Muscle layer of colon (tissue), 2 donors: ENCODE results near the gene CENPB.

Source experiments
- H3K27ac ChIP-seq: one replicate; pipeline ENCODE4 v1.7.0; 2013; ENCODE audit warnings: low read depth, mild to moderate bottlenecking, low read length, moderate library complexity
- H3K27me3 ChIP-seq, 2 donors: one replicate each; pipeline ENCODE4 v1.7.0; 2013; ENCODE audit warnings: low read length in 2 of 2, mild to moderate bottlenecking in 2 of 2; ENCODE audit not compliant: insufficient read depth in 2 of 2, control insufficient read depth in 1 of 2
- H3K36me3 ChIP-seq: one replicate; pipeline ENCODE4 v1.7.0; 2013; ENCODE audit warnings: mild to moderate bottlenecking, low read length; ENCODE audit not compliant: insufficient read depth
- H3K4me1 ChIP-seq: one replicate; pipeline ENCODE4 v1.7.0; 2013; ENCODE audit warnings: mild to moderate bottlenecking, low read length; ENCODE audit not compliant: insufficient read depth
- H3K4me3 ChIP-seq, 2 donors: one replicate each; pipeline ENCODE4 v1.7.0; 2013; ENCODE audit warnings: low read length in 2 of 2, low read depth in 1 of 2, mild to moderate bottlenecking in 1 of 2, moderate library complexity in 1 of 2
- H3K9ac ChIP-seq: one replicate; pipeline ENCODE4 v1.7.0; 2013; ENCODE audit warnings: low read length
- H3K9me3 ChIP-seq: one replicate; pipeline ENCODE4 v1.7.0; 2013; ENCODE audit warnings: mild to moderate bottlenecking, low read length
- donor health status: abdominal sarcoma.
- donor health status: Adenocarcinoma of cecum.

CENPB gene

DNA sequence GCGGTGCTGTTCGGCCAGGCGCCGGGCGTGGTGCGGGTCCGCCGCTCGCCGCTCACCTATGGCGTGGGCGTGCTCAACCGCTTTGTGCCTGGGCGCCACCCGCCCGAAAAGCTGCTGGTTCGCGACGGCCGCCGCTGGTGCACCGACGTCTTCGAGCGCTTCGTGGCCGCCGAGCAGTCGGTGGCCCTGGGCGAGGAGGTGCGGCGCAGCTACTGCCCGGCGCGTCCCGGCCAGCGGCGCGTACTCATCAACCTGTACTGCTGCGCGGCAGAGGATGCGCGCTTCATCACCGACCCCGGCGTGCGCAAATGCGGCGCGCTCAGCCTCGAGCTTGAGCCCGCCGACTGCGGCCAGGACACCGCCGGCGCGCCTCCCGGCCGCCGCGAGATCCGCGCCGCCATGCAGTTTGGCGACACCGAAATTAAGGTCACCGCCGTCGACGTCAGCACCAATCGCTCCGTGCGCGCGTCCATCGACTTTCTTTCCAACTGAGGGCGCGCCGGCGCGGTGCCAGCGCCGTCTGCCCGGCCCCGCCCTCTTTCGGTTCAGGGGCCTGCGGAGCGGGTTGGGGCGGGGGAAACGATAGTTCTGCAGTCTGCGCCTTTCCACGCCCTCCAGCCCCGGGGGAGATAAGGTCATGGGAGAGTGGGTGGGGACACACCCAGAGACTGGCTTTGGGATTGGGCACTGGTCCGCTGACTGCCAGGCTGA is 34.7 kb downstream of the CENPB start:
- no peaks in the 10 kb centered on the region for H3K9me3 ChIP-seq
- H3K4me3 ChIP-seq, result peak overlapping the region; percentile 11 to 43
- H3K36me3 ChIP-seq, result peaks cover 19% of the 10 kb centered on the region
- H3K4me1 ChIP-seq, result peaks cover 10% of the 10 kb centered on the region
- H3K9ac ChIP-seq, result no peak overlapping the region
- H3K27me3 ChIP-seq, result peaks cover 0 to 6% of the 10 kb centered on the region in 2 donors
- H3K27ac ChIP-seq, result no peak overlapping the region

DNA sequence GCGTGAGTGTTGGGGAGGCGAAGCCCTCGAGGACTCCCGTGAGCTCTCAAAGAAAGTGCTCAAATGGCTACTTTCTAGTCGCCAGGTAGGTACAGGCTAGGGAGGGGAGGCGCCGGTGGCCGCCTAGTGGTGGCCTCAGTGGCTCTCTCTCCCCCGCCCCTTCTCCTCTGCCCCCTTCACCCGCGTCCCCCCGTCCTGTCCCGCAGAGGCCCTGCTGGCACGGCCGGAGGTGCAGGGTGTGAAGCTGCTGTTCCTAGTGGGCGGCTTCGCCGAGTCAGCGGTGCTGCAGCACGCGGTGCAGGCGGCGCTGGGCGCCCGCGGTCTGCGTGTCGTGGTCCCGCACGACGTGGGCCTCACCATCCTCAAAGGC is 35.2 kb downstream of the CENPB start:
- Histone ChIP-seq H3K9me3 (no peaks in the 10 kb centered on the region), H3K4me1 (peaks cover 10% of the 10 kb centered on the region), H3K27me3 (peaks cover 0 to 6% of the 10 kb centered on the region in 2 donors), H3K9ac (no peak overlapping the region), H3K4me3 (no peak overlapping the region), H3K27ac (no peak overlapping the region), H3K36me3 (peaks cover 16% of the 10 kb centered on the region)

- Histone ChIP-seq H3K27ac (no peak overlapping the region), H3K4me3 (no peak overlapping the region), H3K27me3 (peaks cover 0 to 6% of the 10 kb centered on the region in 2 donors), H3K9ac (no peak overlapping the region), H3K4me1 (peaks cover 10% of the 10 kb centered on the region), H3K9me3 (no peaks in the 10 kb centered on the region), H3K36me3 (peaks cover 6% of the 10 kb centered on the region)
Measured at GRCh38 chr20:3749689-3750531, 36.6 kb downstream of the CENPB start.

DNA sequence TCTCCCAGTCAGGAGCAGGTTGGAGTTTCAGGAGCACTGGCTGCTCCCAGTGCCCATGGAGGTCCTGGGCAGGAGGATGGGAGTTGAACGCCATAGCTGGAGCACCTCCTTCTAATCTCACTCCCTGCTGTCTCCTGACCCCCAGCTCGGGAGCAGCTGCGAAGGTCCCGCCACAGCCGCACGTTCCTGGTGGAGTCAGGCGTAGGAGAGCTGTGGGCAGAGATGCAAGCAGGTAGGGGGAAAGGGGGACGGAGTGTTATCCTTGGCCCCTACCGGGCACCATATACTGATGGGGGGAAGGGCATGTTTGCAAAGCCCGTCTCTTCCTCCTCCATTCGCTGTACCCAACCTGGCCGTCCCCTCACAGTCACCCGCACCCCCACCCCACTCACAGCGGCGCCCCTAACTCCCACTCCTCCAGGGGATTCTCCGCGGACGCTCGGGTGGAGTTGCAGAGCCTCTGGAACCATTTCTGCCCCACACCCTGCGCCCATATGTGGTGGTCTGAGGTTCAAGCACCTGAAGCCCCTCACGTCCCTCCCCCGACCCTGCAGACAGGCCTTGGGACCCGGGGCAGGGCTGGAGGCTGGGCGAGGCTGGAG is 37.4 kb downstream of the CENPB start:
- H3K36me3 ChIP-seq, result no peaks in the 10 kb centered on the region
- H3K27me3 ChIP-seq, result peaks cover 0 to 6% of the 10 kb centered on the region in 2 donors
- H3K4me1 ChIP-seq, result peaks cover 10% of the 10 kb centered on the region
- no peak overlapping the region for H3K4me3 ChIP-seq
- no peak overlapping the region for H3K9ac ChIP-seq
- no peak overlapping the region for H3K27ac ChIP-seq
- H3K9me3 ChIP-seq, result no peaks in the 10 kb centered on the region

DNA sequence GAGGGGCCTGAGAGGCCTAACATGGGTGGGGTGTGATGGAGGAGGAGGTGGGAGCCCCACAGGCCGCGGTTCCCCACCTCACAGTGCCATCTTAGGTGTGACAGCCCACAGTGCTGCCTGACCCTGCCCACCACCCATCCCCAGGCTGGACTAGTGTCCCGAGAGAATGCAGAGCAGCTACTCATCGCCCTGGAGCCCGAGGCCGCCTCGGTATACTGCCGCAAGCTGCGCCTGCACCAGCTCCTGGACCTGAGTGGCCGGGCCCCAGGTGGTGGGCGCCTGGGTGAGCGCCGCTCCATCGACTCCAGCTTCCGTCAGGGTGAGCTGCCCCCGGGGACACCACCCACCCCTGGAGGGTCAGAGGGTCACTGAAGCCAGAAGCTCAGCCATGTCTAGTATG is 38.5 kb downstream of the CENPB start:
- Histone ChIP-seq H3K4me3 (no peak overlapping the region), H3K9me3 (no peaks in the 10 kb centered on the region), H3K4me1 (peaks cover 7% of the 10 kb centered on the region), H3K27ac (no peak overlapping the region), H3K36me3 (no peaks in the 10 kb centered on the region), H3K27me3 (peaks cover 0 to 6% of the 10 kb centered on the region in 2 donors), H3K9ac (no peak overlapping the region)

GRCh38 chr20:3747471-3747870 is 39.1 kb downstream of the CENPB start:
- Histone ChIP-seq H3K4me3 (no peak overlapping the region), H3K4me1 (peaks cover 1% of the 10 kb centered on the region), H3K9ac (no peak overlapping the region), H3K27ac (no peak overlapping the region), H3K9me3 (no peaks in the 10 kb centered on the region), H3K27me3 (peaks cover 0 to 6% of the 10 kb centered on the region in 2 donors), H3K36me3 (no peaks in the 10 kb centered on the region)

DNA sequence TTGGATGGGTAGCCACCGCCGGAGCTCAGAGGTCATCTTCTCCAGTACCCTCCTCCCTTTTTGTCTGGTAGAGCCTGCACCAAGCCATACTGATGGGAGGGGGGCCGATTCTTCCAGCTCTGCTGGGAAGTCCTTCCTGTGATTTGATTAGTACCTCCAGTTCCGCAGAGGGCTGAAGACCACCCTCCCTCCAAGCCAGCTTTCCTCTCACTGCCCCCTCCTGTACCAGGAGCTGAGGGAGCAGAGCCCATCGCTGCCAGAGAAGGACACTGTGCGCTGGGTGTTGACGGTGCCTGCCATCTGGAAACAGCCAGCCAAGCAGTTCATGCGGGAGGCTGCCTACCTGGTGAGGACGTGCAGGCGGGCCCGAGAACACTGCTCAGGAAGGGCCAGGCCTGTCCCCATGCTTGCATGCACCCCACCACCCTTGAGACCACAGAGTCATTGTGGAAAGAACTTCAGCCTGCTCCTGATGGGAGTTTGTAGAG is 40.8 kb downstream of the CENPB start:
- Histone ChIP-seq H3K9ac (no peak overlapping the region), H3K27me3 (peaks cover 0 to 6% of the 10 kb centered on the region in 2 donors), H3K36me3 (no peaks in the 10 kb centered on the region), H3K9me3 (no peaks in the 10 kb centered on the region), H3K27ac (no peak overlapping the region), H3K4me3 (no peak overlapping the region), H3K4me1 (no peaks in the 10 kb centered on the region)

GRCh38 chr20:3744806-3745685 is 41.5 kb downstream of the CENPB start:
- Histone ChIP-seq H3K9ac (no peak overlapping the region), H3K36me3 (no peaks in the 10 kb centered on the region), H3K27ac (no peak overlapping the region), H3K4me1 (no peaks in the 10 kb centered on the region), H3K9me3 (no peaks in the 10 kb centered on the region), H3K27me3 (peaks cover 0 to 2% of the 10 kb centered on the region in 2 donors), H3K4me3 (no peak overlapping the region)

- Histone ChIP-seq H3K9me3 (no peaks in the 10 kb centered on the region), H3K4me1 (no peaks in the 10 kb centered on the region), H3K27ac (no peak overlapping the region), H3K9ac (no peak overlapping the region), H3K4me3 (no peak overlapping the region), H3K36me3 (no peaks in the 10 kb centered on the region), H3K27me3 (no peaks in the 10 kb centered on the region)
Measured at GRCh38 chr20:3744037-3744436, 42.5 kb downstream of the CENPB start.

DNA sequence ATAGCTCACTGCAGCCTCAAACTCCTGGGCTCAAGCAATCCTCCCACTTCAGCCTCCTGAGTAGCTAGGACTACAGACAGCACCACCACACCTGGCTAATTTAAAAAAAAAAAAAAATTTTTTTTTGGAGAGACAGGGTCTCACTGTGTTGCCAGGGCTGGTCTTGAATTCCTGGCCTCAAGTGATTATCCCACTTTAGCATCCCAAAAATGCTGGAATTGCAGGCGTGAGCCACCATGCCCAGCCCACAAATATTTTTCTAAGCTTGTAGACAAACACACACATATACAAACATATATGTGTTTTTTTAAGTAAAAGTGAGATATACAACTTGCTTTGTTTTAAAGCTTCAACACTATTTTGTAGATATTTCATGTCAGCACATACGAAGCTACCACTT is 43.3 kb downstream of the CENPB start:
- H3K4me1 ChIP-seq, result no peaks in the 10 kb centered on the region
- H3K36me3 ChIP-seq, result no peaks in the 10 kb centered on the region
- H3K4me3 ChIP-seq, result no peak overlapping the region
- no peak overlapping the region for H3K9ac ChIP-seq
- H3K9me3 ChIP-seq, result no peaks in the 10 kb centered on the region
- H3K27me3 ChIP-seq, result no peaks in the 10 kb centered on the region
- H3K27ac ChIP-seq, result no peak overlapping the region
